ENCODE measurements around the gene TNFSF18.

- TF ChIP-seq EZH2 (IDR thresholded peaks at IDR 0.05) (no peak), POLR2AphosphoS5 (IDR thresholded peaks at IDR 0.05; ENCODE audit: borderline replicate concordance, low read depth, low read length) (no peak)
Measured at GRCh38 chr1:173084292-173084691, 33.6 kb upstream of the TNFSF18 start.
